Naive thymus-derived CD4-positive, alpha-beta T cell (primary cell): ENCODE results near the gene SORCS1. TPM values are rescaled to one million over a fixed set of nuclear protein-coding genes. Genes with fewer than 3 reads are reported as not detected.
"Not testable (repeated sequence)": the region's sequence is repeated elsewhere in the genome, so short reads cannot be mapped to it uniquely, and the experiment has no call there.

Experiments used
- ATAC-seq: fragments of 150-1000 bp; cut with Tn5 transposase; 2 replicates; pipeline ENCODE4 v1.10.0; 2021; ENCODE audit warnings: mild to moderate bottlenecking, moderate library complexity
- CTCF ChIA-PET: fragments of 350-600 bp; sonication (Branson Sonifier 250); formaldehyde crosslinking; loops from one replicate; lab custom pipeline; 2021; ENCODE audit warnings: antibody characterized with exemption; lab: Charles Lee
- POLR2A ChIA-PET: fragments of 350-600 bp; sonication (Branson Sonifier 250); formaldehyde crosslinking; loops from one replicate; lab custom pipeline; 2021; ENCODE audit warnings: antibody characterized with exemption, inconsistent platforms; lab: Charles Lee
- DNase-seq, 9 donors: peaks; one replicate each; pipeline versions ENCODE4 v3.0.0 to v3.0.0-alpha.2; 2020 to 2022; ENCODE audit warnings: mixed read lengths in 1 of 9
- H3K27ac ChIP-seq: one replicate; pipeline ENCODE4 v1.7.0; 2013; ENCODE audit warnings: mild to moderate bottlenecking, low read depth, low read length, moderate library complexity
- H3K27me3 ChIP-seq, 2 donors: one replicate each; pipeline ENCODE4 v1.7.0; 2013; ENCODE audit warnings: low read length in 2 of 2, mild to moderate bottlenecking in 2 of 2, moderate library complexity in 2 of 2; ENCODE audit not compliant: control insufficient read depth in 2 of 2, insufficient read depth in 2 of 2
- H3K36me3 ChIP-seq, 3 experiments: 1 replicate in 2 of 3; 2 replicates in 1 of 3; pipeline ENCODE4 v1.7.0; 2013; ENCODE audit warnings: low read length in 3 of 3, mild to moderate bottlenecking in 3 of 3, moderate library complexity in 1 of 3; ENCODE audit not compliant: insufficient read depth in 3 of 3, control insufficient read depth in 2 of 3
- H3K4me1 ChIP-seq, 2 donors: one replicate each; pipeline ENCODE4 v1.7.0; 2013; ENCODE audit warnings: low read length in 2 of 2, mild to moderate bottlenecking in 2 of 2, moderate library complexity in 1 of 2; ENCODE audit not compliant: control insufficient read depth in 2 of 2, insufficient read depth in 2 of 2
- H3K4me3 ChIP-seq: 2 replicates; pipeline ENCODE4 v1.7.0; 2013; ENCODE audit warnings: mild to moderate bottlenecking, low read length
- H3K9me3 ChIP-seq, 3 experiments: 1 replicate in 2 of 3; 2 replicates in 1 of 3; pipeline ENCODE4 v1.7.0; 2013; ENCODE audit warnings: low read length in 3 of 3; ENCODE audit not compliant: control insufficient read depth in 2 of 3
- H3K27ac Mint-ChIP-seq, 9 donors: one replicate each; pipeline ENCODE4 v1.8.0; 2020 to 2022; ENCODE audit warnings: mixed read lengths in 9 of 9, mild to moderate bottlenecking in 8 of 9, moderate library complexity in 5 of 9, inconsistent platforms in 2 of 9
- H3K27me3 Mint-ChIP-seq, 5 donors: one replicate each; pipeline ENCODE4 v1.8.0; 2021 to 2022; ENCODE audit warnings: mixed read lengths in 5 of 5, mild to moderate bottlenecking in 1 of 5
- H3K36me3 Mint-ChIP-seq, 5 donors: one replicate each; pipeline ENCODE4 v1.8.0; 2020 to 2022; ENCODE audit warnings: mixed read lengths in 5 of 5, mild to moderate bottlenecking in 3 of 5, inconsistent platforms in 1 of 5
- H3K4me1 Mint-ChIP-seq, 7 donors: one replicate each; pipeline ENCODE4 v1.8.0; 2020 to 2022; ENCODE audit warnings: mixed read lengths in 7 of 7, mild to moderate bottlenecking in 3 of 7, inconsistent platforms in 1 of 7
- H3K4me3 Mint-ChIP-seq, 10 donors: one replicate each; pipeline ENCODE4 v1.8.0; 2020 to 2022; ENCODE audit warnings: mild to moderate bottlenecking in 10 of 10, mixed read lengths in 10 of 10, moderate library complexity in 6 of 10, inconsistent platforms in 2 of 10
- H3K9me3 Mint-ChIP-seq, 11 donors: one replicate each; pipeline ENCODE4 v1.8.0; 2020 to 2022; ENCODE audit warnings: mixed read lengths in 11 of 11, mild to moderate bottlenecking in 4 of 11, inconsistent platforms in 1 of 11, moderate library complexity in 1 of 11
- intact Hi-C, 2 donors: fragments of 100-400 bp; cut with micrococcal nuclease; formaldehyde crosslinking; loops; one replicate each; pipeline ENCODE4 v1.15.1; 2023
- polyA plus RNA-seq, 2 donors: library from polyadenylated mRNA; unstranded; fragments of 300-500 nt; fragmentation: Illumina TruSeq; gene quantifications; one replicate each; pipeline ENCODE4 v1.2.3, GENCODE V29; 2021
- total RNA-seq, 6 experiments: library from RNA in 5 of 6; stranded (reverse) in 5 of 6; gene quantifications; 1 replicate in 5 of 6; 2 replicates in 1 of 6; pipeline ENCODE4 v1.2.3 and lab custom pipeline; 2021 to 2026

The SORCS1 gene
- total and polyA plus RNA-seq, 7 experiments from 2014 or later: not detected

DNA sequence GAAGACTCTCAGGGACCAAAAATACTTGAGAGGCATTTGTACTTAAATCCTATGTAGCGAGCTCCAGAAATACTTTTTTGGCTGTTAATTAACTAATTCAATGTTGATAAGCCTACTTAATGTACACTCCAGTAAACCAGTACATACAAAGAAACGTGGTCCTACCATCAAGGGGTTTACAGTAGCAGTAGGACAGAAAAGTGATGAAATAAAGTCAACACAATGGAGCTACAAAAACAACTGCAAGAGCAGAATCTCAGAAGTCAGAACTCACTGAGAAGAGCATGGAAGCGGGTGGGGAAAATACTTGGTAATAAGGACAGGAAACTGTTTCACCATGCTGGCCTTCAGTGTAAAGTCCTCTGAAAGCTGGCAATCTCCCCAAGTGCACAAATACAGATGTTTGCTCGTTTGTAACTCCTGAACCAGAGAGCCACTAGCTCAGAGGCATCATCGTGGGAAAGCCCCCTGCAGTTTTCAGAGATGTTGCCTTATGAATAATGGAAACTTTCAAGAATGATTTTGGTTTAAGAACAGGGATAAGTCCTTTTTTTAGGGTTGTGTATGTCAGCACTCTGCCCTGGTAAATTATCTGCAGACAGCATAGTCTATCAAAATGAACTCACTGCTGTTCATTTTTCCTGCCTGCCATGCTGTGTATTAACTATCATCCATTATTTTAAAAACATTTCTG lies 233.2 kb downstream of the SORCS1 start:
- H3K36me3 ChIP-seq: no peaks in the 10 kb centered on the region
- ATAC-seq: no peak
- Mint-ChIP-seq H3K4me3 (no peak overlapping the region), H3K4me1 (no peaks in the 10 kb centered on the region), H3K9me3 (peaks cover 0 to 5% (median 3%) of the 10 kb centered on the region in 11 donors), H3K27me3 (no peaks in the 10 kb centered on the region), H3K27ac (no peak overlapping the region), H3K36me3 (no peaks in the 10 kb centered on the region)
- H3K27ac ChIP-seq: no peak overlapping the region
- no peaks in the 10 kb centered on the region for H3K4me1 ChIP-seq
- CTCF ChIA-PET: no interaction called here
- intact Hi-C loops: no loop called here
- no peak overlapping the region for H3K4me3 ChIP-seq
- POLR2A ChIA-PET: no interaction called here
- H3K27me3 ChIP-seq: no peaks in the 10 kb centered on the region
- H3K9me3 ChIP-seq: no peaks in the 10 kb centered on the region
- DNase-seq: no peak

DNA sequence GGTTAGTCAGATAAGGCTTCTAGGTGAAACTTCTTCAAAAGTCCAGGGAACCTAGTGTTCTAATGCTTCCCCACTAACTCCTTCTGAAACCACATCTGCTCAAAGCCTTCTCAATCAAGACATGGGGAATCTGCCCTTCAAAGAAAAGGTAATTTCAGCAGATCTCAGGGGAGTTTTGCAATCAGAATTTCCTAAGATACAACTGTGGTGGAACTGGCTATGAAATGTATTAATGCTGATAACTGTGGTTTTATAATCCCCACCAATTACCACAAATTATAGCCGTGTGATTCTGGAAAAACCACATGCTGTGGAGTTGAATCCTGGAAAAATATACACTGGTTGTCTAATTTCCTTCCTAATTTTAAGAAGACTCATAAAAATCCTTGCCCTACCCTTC lies 233.8 kb downstream of the SORCS1 start:
- POLR2A ChIA-PET: no interaction called here
- peaks cover 0 to 3% (median 2%) of the 10 kb centered on the region in 11 donors for H3K9me3 Mint-ChIP-seq
- no peak overlapping the region for H3K4me3 Mint-ChIP-seq

DNA sequence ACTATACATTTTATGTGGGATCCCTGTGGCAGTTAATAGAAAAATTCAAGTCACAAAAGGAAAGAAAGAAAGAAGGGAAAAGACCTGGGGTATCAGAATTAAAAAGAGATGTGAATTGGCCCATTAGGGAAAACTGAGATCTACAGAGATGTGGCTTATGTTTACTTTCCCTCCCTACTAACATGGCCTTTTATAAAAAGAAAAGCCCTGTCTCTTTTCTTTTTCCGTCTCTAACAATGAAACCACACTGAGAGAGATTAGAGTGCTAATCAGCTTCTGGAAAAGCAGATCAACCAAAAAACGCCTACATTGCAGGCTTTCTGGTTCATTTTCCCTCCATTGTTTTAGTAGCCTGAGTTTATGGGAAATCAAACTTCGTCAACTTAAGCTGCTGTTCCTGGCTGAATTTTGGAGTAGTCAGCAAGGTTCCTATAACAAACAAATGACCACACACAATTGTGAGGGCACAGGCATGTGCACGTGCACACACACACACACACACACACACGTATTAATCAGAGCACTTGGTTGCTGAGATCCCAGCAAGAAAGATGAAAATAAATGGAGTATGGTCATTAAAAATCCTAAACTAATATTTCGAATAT lies 235.1 kb downstream of the SORCS1 start:
- no peak overlapping the region for H3K27ac Mint-ChIP-seq
- H3K36me3 Mint-ChIP-seq: no peaks in the 10 kb centered on the region
- no peaks in the 10 kb centered on the region for H3K27me3 ChIP-seq
- H3K4me3 Mint-ChIP-seq: no peak overlapping the region
- DNase-seq (no peak), ATAC-seq (no peak)
- ChIA-PET CTCF (no interaction called here), POLR2A (no interaction called here)
- no peaks in the 10 kb centered on the region for H3K4me1 ChIP-seq
- no peaks in the 10 kb centered on the region for H3K9me3 ChIP-seq
- H3K27ac ChIP-seq: no peak overlapping the region
- H3K9me3 Mint-ChIP-seq: peaks cover 0 to 3% (median 0%) of the 10 kb centered on the region in 11 donors
- H3K4me3 ChIP-seq: no peak overlapping the region
- H3K36me3 ChIP-seq: no peaks in the 10 kb centered on the region
- intact Hi-C loops: no loop called here
- H3K27me3 Mint-ChIP-seq: no peaks in the 10 kb centered on the region
- H3K4me1 Mint-ChIP-seq: no peaks in the 10 kb centered on the region

More for the DNA sequence above, 233.8 kb downstream of the SORCS1 start:
- intact Hi-C loops: no loop called here
- no peak overlapping the region for H3K27ac ChIP-seq
- H3K27me3 Mint-ChIP-seq: no peaks in the 10 kb centered on the region
- no peak overlapping the region for H3K27ac Mint-ChIP-seq
- H3K4me3 ChIP-seq: no peak overlapping the region
- ATAC-seq: no peak
- no peaks in the 10 kb centered on the region for H3K27me3 ChIP-seq
- no peaks in the 10 kb centered on the region for H3K9me3 ChIP-seq
- no peaks in the 10 kb centered on the region for H3K4me1 Mint-ChIP-seq
- no peaks in the 10 kb centered on the region for H3K36me3 Mint-ChIP-seq
- CTCF ChIA-PET: no interaction called here
- no peaks in the 10 kb centered on the region for H3K36me3 ChIP-seq
- no peak for DNase-seq
- H3K4me1 ChIP-seq: no peaks in the 10 kb centered on the region

DNA sequence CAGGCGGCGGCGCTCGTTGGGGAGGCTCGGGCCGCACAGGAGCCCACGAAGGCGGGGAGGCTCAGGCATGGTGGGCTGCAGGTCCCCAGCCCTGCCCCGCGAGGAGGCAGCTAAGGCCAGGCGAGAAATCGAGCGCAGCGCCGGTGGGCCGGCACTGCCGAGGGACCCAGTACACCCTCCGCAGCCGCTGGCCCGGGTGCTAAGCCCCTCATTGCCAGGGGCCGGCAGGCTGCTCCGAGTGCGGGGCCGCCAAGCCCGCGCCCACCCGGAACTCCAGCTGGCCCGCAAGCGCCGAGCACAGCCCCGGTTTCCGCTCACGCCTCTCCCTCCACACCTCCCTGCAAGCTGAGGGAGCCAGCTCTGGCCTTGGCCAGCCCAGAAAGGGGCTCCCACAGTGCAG lies 236.4 kb downstream of the SORCS1 start:
- H3K9me3 ChIP-seq, H3K27me3 ChIP-seq, H3K4me3 ChIP-seq, H3K36me3 Mint-ChIP-seq, POLR2A ChIA-PET, H3K27ac ChIP-seq, DNase-seq, H3K27me3 Mint-ChIP-seq, H3K4me1 Mint-ChIP-seq, intact Hi-C loops, H3K9me3 Mint-ChIP-seq, H3K27ac Mint-ChIP-seq, H3K36me3 ChIP-seq, H3K4me1 ChIP-seq, H3K4me3 Mint-ChIP-seq, ATAC-seq, CTCF ChIA-PET: not testable (repeated sequence)

DNA sequence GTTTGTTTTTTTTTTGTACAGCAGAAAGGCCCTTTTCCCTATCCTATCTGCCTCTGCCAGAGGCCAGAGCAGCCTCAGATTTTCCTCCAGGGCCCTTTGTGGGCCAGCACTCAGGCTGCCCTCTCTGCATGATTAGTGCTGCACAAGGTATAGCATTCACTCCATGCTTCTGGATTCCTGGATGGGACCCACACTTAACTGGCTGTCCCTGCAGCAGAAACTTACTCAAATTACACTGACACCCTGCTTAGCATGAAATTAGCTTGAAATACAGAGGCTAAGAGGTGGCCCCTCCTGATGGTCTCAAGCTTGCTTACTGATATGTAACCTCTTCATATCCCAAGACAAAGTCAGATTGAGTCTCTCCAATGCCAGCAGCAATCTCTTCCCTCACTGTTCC lies 239.3 kb downstream of the SORCS1 start:
- H3K4me3 ChIP-seq: no peak overlapping the region
- no peaks in the 10 kb centered on the region for H3K27me3 ChIP-seq
- Mint-ChIP-seq H3K27ac (no peak overlapping the region), H3K4me3 (no peak overlapping the region), H3K4me1 (no peaks in the 10 kb centered on the region), H3K9me3 (peaks cover 0 to 13% (median 1%) of the 10 kb centered on the region in 11 donors), H3K36me3 (peaks cover 0 to 4% (median 0%) of the 10 kb centered on the region in 5 donors), H3K27me3 (no peaks in the 10 kb centered on the region)
- H3K36me3 ChIP-seq: no peaks in the 10 kb centered on the region
- ATAC-seq (no peak), DNase-seq (no peak)
- POLR2A ChIA-PET: no interaction called here
- no peak overlapping the region for H3K27ac ChIP-seq
- intact Hi-C loops: no loop called here
- CTCF ChIA-PET: no interaction called here
- H3K9me3 ChIP-seq: no peaks in the 10 kb centered on the region
- H3K4me1 ChIP-seq: no peaks in the 10 kb centered on the region

DNA sequence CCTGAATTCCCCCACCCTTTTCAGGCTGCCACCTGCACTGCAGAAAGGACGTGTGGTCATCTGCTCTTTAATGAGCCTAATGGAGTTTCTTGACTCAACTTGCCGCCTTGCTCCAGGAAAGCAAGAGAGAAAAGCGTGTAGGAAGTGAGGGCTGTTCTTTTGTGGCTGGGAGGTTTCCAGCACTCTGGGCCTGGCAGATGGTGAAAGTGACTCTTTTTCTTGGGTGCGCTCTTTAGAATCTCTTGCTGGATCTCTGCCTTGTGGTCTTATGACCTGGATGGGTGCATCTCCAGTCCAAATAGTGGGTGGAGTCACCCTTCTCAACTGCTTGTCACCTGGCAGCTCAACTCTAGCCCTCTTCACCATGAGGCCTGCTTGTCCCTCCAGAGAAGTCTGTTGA lies 244.0 kb downstream of the SORCS1 start:
- no peaks in the 10 kb centered on the region for H3K27me3 Mint-ChIP-seq
- peaks cover 0 to 13% (median 1%) of the 10 kb centered on the region in 11 donors for H3K9me3 Mint-ChIP-seq
- DNase-seq (no peak), ATAC-seq (no peak)
- no peaks in the 10 kb centered on the region for H3K9me3 ChIP-seq
- POLR2A ChIA-PET: no interaction called here
- intact Hi-C loops: no loop called here
- no peak overlapping the region for H3K27ac Mint-ChIP-seq
- no peak overlapping the region for H3K4me3 ChIP-seq
- H3K27ac ChIP-seq: no peak overlapping the region
- no peaks in the 10 kb centered on the region for H3K27me3 ChIP-seq
- CTCF ChIA-PET: no interaction called here
- H3K4me1 ChIP-seq: no peaks in the 10 kb centered on the region
- H3K4me1 Mint-ChIP-seq: no peaks in the 10 kb centered on the region
- H3K36me3 ChIP-seq: no peaks in the 10 kb centered on the region
- H3K4me3 Mint-ChIP-seq: no peak overlapping the region
- H3K36me3 Mint-ChIP-seq: peaks cover 0 to 4% (median 0%) of the 10 kb centered on the region in 5 donors

DNA sequence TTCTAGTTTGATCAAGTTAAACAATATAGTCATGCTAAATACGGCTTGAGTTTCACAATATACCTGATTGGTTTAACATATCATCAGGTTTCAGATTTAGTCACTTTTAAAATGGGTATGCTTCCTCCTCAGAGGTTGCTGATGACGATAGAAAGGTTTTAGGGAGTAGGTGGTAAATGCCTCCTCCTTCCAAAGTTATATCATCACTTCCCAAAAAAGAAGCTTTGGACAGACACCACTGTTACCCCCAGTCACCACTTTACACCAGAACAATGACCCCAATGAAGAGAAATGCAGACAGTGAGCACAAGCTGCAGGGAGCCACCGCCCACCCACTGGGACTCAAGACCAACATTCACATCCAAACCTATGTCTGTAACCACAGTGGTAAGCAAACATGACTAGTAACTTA lies 244.6 kb downstream of the SORCS1 start:
- POLR2A ChIA-PET: no interaction called here
- ATAC-seq (no peak), DNase-seq (no peak)
- H3K36me3 Mint-ChIP-seq: peaks cover 0 to 4% (median 0%) of the 10 kb centered on the region in 5 donors
- Histone ChIP-seq H3K4me1 (no peaks in the 10 kb centered on the region), H3K4me3 (no peak overlapping the region), H3K36me3 (no peaks in the 10 kb centered on the region), H3K27me3 (no peaks in the 10 kb centered on the region), H3K27ac (no peak overlapping the region), H3K9me3 (no peaks in the 10 kb centered on the region)
- H3K4me1 Mint-ChIP-seq: no peaks in the 10 kb centered on the region
- H3K27ac Mint-ChIP-seq: no peak overlapping the region
- intact Hi-C loops: no loop called here
- no peak overlapping the region for H3K4me3 Mint-ChIP-seq
- peaks cover 0 to 17% (median 2%) of the 10 kb centered on the region in 11 donors for H3K9me3 Mint-ChIP-seq
- H3K27me3 Mint-ChIP-seq: no peaks in the 10 kb centered on the region
- CTCF ChIA-PET: no interaction called here
